SK-N-SH treated with all-trans-retinoic acid at 6 μM for 48 hours (cell line): ENCODE results near the gene SLC6A9.

Source experiments
- ATAC-seq: fragments of 200-7000 bp; cut with Tn5 transposase; 3 replicates; pipeline ENCODE4 v1.9.1; 2020; ENCODE audit warnings: mild to moderate bottlenecking, moderate library complexity
- ARNTL ChIP-seq: fragments of 450-650 bp; formaldehyde crosslinking; IDR thresholded peaks from 2 replicates; pipeline ENCODE4 v1.5.0; 2020; ENCODE audit warnings: low read depth, mild to moderate bottlenecking, moderate library complexity, borderline replicate concordance
- CSDC2 ChIP-seq: fragments of 250-450 bp; sonication (Bioruptor Pico); IDR thresholded peaks from 2 replicates; pipeline ENCODE4 v1.5.0; 2020; ENCODE audit warnings: mild to moderate bottlenecking, moderate library complexity
- ESRRG ChIP-seq: fragments of 250-450 bp; sonication (Bioruptor Pico); IDR thresholded peaks from 2 replicates; pipeline ENCODE4 v1.6.1; 2021; ENCODE audit warnings: mild to moderate bottlenecking
- GLIS3 ChIP-seq: fragments of 250-450 bp; sonication (Bioruptor Pico); IDR thresholded peaks from 2 replicates; pipeline ENCODE4 v1.5.0; 2020; ENCODE audit warnings: mild to moderate bottlenecking, moderate library complexity
- ISL1 ChIP-seq: fragments of 250-450 bp; sonication (Bioruptor Pico); IDR thresholded peaks from 2 replicates; pipeline ENCODE4 v2.1.2; 2022; ENCODE audit warnings: mild to moderate bottlenecking, moderate library complexity
- OSR1 ChIP-seq: fragments of 250-450 bp; sonication (Bioruptor Pico); IDR thresholded peaks from 2 replicates; pipeline ENCODE4 v1.8.0; 2022; ENCODE audit warnings: moderate library complexity, mild to moderate bottlenecking, inconsistent platforms
- PATZ1 ChIP-seq: fragments of 250-450 bp; sonication (Bioruptor Pico); IDR thresholded peaks from 2 replicates; pipeline ENCODE4 v1.8.0; 2020; ENCODE audit warnings: mild to moderate bottlenecking, moderate library complexity, borderline replicate concordance
- PPARA ChIP-seq: fragments of 250-450 bp; sonication (Bioruptor Pico); IDR thresholded peaks from 2 replicates; pipeline ENCODE4 v1.5.0; 2020; ENCODE audit warnings: mild to moderate bottlenecking, borderline replicate concordance
- RARB ChIP-seq: fragments of 250-450 bp; sonication (Bioruptor Pico); IDR thresholded peaks from 2 replicates; pipeline ENCODE4 v1.8.0; 2021; ENCODE audit warnings: mild to moderate bottlenecking, moderate library complexity
- SNAI2 ChIP-seq: fragments of 250-450 bp; sonication (Bioruptor Pico); IDR thresholded peaks from 2 replicates; pipeline ENCODE4 v1.5.0; 2020; ENCODE audit warnings: mild to moderate bottlenecking, moderate library complexity
- TCF4 ChIP-seq: fragments of 250-450 bp; sonication (Bioruptor Pico); IDR thresholded peaks from 2 replicates; pipeline ENCODE4 v1.8.0; 2021; ENCODE audit warnings: mild to moderate bottlenecking, moderate library complexity, borderline replicate concordance
- TOX ChIP-seq: fragments of 250-450 bp; sonication (Bioruptor Pico); IDR thresholded peaks from 2 replicates; pipeline ENCODE4 v1.8.0; 2021; ENCODE audit warnings: mild to moderate bottlenecking, moderate library complexity, borderline replicate concordance
- TSHZ2 ChIP-seq: fragments of 250-450 bp; sonication (Bioruptor Pico); IDR thresholded peaks from 2 replicates; pipeline ENCODE4 v1.5.0; 2020; ENCODE audit warnings: mild to moderate bottlenecking, moderate library complexity
- ZC3H10 ChIP-seq: fragments of 250-450 bp; sonication (Bioruptor Pico); IDR thresholded peaks from 2 replicates; pipeline ENCODE4 v1.5.1; 2021; ENCODE audit warnings: mild to moderate bottlenecking, moderate library complexity
- ZFP3 ChIP-seq: fragments of 250-450 bp; sonication (Bioruptor Pico); IDR thresholded peaks from 2 replicates; pipeline ENCODE4 v1.5.0; 2020; ENCODE audit warnings: mild to moderate bottlenecking, moderate library complexity
- ZFP30 ChIP-seq: fragments of 450-650 bp; formaldehyde crosslinking; IDR thresholded peaks from 2 replicates; pipeline ENCODE4 v1.5.0; 2022; ENCODE audit warnings: mild to moderate bottlenecking, moderate library complexity
- ZNF565 ChIP-seq: fragments of 450-650 bp; formaldehyde crosslinking; conservative IDR thresholded peaks from 2 replicates; pipeline ENCODE4 v1.5.0; 2020; ENCODE audit warnings: low read depth, mild to moderate bottlenecking, moderate library complexity
- ZNF70 ChIP-seq: fragments of 450-650 bp; formaldehyde crosslinking; IDR thresholded peaks from 2 replicates; pipeline ENCODE4 v1.5.0; 2020; ENCODE audit warnings: mild to moderate bottlenecking, moderate library complexity
- ZNF8 ChIP-seq: fragments of 450-650 bp; formaldehyde crosslinking; IDR thresholded peaks from 2 replicates; pipeline ENCODE4 v1.5.0; 2020; ENCODE audit warnings: mild to moderate bottlenecking, moderate library complexity
- TF ChIP-seq, protein P1 (sequence below): fragments of 250-450 bp; sonication (Bioruptor Pico); IDR thresholded peaks from 2 replicates; pipeline ENCODE4 v1.8.0; 2021; ENCODE audit warnings: low read depth, mild to moderate bottlenecking, moderate library complexity, borderline replicate concordance
- TF ChIP-seq, protein P2 (sequence below): fragments of 250-450 bp; sonication (Bioruptor Pico); IDR thresholded peaks from 2 replicates; pipeline ENCODE4 v1.5.1; 2020; ENCODE audit warnings: low read depth, mild to moderate bottlenecking, moderate library complexity

The SLC6A9 gene

GRCh38 chr1:43962324-43962723, 68.9 kb downstream of the SLC6A9 start:
- TF ChIP-seq ARNTL (CRISPR knock-in tag) (no peak), TSHZ2 (CRISPR knock-in tag) (no peak), TOX (no peak), ZC3H10 (CRISPR knock-in tag) (no peak), PATZ1 (CRISPR knock-in tag) (no peak), SNAI2 (no peak), ZNF565 (CRISPR knock-in tag) (no peak), ISL1 (no peak), ZNF8 (CRISPR knock-in tag) (no peak), ESRRG (CRISPR knock-in tag) (no peak), OSR1 (CRISPR knock-in tag) (no peak), TCF4 (CRISPR knock-in tag) (no peak)
- TF ChIP-seq, protein P1, sequence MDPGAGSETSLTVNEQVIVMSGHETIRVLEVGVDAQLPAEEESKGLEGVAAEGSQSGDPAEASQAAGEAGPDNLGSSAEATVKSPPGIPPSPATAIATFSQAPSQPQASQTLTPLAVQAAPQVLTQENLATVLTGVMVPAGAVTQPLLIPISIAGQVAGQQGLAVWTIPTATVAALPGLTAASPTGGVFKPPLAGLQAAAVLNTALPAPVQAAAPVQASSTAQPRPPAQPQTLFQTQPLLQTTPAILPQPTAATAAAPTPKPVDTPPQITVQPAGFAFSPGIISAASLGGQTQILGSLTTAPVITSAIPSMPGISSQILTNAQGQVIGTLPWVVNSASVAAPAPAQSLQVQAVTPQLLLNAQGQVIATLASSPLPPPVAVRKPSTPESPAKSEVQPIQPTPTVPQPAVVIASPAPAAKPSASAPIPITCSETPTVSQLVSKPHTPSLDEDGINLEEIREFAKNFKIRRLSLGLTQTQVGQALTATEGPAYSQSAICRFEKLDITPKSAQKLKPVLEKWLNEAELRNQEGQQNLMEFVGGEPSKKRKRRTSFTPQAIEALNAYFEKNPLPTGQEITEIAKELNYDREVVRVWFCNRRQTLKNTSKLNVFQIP (CRISPR knock-in tag): no peak
- TF ChIP-seq, protein P2, sequence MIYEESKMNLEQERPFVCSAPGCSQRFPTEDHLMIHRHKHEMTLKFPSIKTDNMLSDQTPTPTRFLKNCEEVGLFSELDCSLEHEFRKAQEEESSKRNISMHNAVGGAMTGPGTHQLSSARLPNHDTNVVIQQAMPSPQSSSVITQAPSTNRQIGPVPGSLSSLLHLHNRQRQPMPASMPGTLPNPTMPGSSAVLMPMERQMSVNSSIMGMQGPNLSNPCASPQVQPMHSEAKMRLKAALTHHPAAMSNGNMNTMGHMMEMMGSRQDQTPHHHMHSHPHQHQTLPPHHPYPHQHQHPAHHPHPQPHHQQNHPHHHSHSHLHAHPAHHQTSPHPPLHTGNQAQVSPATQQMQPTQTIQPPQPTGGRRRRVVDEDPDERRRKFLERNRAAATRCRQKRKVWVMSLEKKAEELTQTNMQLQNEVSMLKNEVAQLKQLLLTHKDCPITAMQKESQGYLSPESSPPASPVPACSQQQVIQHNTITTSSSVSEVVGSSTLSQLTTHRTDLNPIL: no peak

GRCh38 chr1:43961692-43962091, 69.6 kb downstream of the SLC6A9 start:
- no peak for ATAC-seq
- TF ChIP-seq ZNF8 (CRISPR knock-in tag) (no peak), ZFP3 (no peak), PPARA (CRISPR knock-in tag) (no peak), ZNF565 (CRISPR knock-in tag) (no peak), OSR1 (CRISPR knock-in tag) (no peak), ZNF70 (CRISPR knock-in tag) (no peak), RARB (CRISPR knock-in tag) (no peak), SNAI2 (no peak), CSDC2 (CRISPR knock-in tag) (no peak), ARNTL (CRISPR knock-in tag) (no peak)
- TF ChIP-seq, all 23 proteins: peak for 0

More at GRCh38 chr1:43962324-43962723, 68.9 kb downstream of the SLC6A9 start:
- no peak for ATAC-seq

GRCh38 chr1:43960798-43961197, 70.5 kb downstream of the SLC6A9 start:
- TF ChIP-seq ISL1: no peak
- no peak for ATAC-seq

- ATAC-seq: no peak
- TF ChIP-seq TOX (no peak), ISL1 (no peak), ZNF8 (CRISPR knock-in tag) (no peak), ZNF70 (CRISPR knock-in tag) (no peak), OSR1 (CRISPR knock-in tag) (no peak), ESRRG (CRISPR knock-in tag) (no peak), ZFP3 (no peak), ZNF565 (CRISPR knock-in tag) (no peak), CSDC2 (CRISPR knock-in tag) (no peak), ZFP30 (CRISPR knock-in tag) (no peak), TSHZ2 (CRISPR knock-in tag) (no peak), ARNTL (CRISPR knock-in tag) (no peak), GLIS3 (no peak), ZC3H10 (CRISPR knock-in tag) (no peak)
- TF ChIP-seq, protein P2: no peak
Measured at GRCh38 chr1:43958351-43959255, 72.7 kb downstream of the SLC6A9 start.
